Measurements from ENCODE around the gene EIF3D.

The EIF3D gene

GRCh38 chr22:36562261-36562835, 33.4 kb upstream of the EIF3D start:
- Mint-ChIP-seq H3K36me3 (no peaks in the 10 kb centered on the region), H3K27ac (no peak overlapping the region), H3K4me1 (ENCODE audit: low read depth) (no peaks in the 10 kb centered on the region), H3K4me3 (no peak overlapping the region), H3K9me3 (ENCODE audit: low read depth) (no peaks in the 10 kb centered on the region), H3K27me3 (peaks cover 7% of the 10 kb centered on the region)

GRCh38 chr22:36561291-36561811, 32.4 kb upstream of the EIF3D start:
- Mint-ChIP-seq H3K36me3 (no peaks in the 10 kb centered on the region), H3K4me1 (ENCODE audit: low read depth) (no peaks in the 10 kb centered on the region), H3K27ac (no peak overlapping the region), H3K27me3 (peaks cover 7% of the 10 kb centered on the region), H3K9me3 (ENCODE audit: low read depth) (no peaks in the 10 kb centered on the region), H3K4me3 (no peak overlapping the region)

- no peaks in the 10 kb centered on the region for H3K4me1 Mint-ChIP-seq (ENCODE audit: low read depth)
- H3K27me3 Mint-ChIP-seq = peaks cover 7% of the 10 kb centered on the region
- H3K36me3 Mint-ChIP-seq = no peaks in the 10 kb centered on the region
- H3K4me3 Mint-ChIP-seq = no peak overlapping the region
- no peaks in the 10 kb centered on the region for H3K9me3 Mint-ChIP-seq (ENCODE audit: low read depth)
- H3K27ac Mint-ChIP-seq = no peak overlapping the region
Observed at GRCh38 chr22:36560001-36560400, 31.0 kb upstream of the EIF3D start.

DNA sequence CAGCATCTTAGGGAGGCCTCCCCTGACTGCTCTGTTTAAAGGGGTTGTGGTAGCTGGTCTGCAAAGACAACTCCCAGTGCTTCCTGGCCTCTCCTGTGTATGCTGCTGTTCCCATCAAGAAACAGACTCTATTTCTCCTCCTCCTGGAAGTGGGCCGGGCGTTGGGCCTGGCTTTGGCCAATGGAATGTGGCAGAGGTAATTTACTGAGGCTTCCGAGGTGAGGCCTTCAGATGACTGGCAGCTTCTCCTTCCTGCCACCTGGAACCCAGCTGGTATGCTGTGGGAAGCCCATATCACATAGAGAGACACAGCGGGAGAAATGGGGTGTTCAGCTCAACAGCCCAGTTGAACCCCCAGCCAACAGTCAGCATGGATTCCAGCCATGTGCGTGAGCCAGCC, 25.1 kb upstream of the EIF3D start:
- Mint-ChIP-seq H3K4me3 (no peak overlapping the region), H3K9me3 (ENCODE audit: low read depth) (no peaks in the 10 kb centered on the region), H3K36me3 (no peaks in the 10 kb centered on the region), H3K27ac (no peak overlapping the region), H3K4me1 (ENCODE audit: low read depth) (peaks cover under 1% of the 10 kb centered on the region), H3K27me3 (peaks cover 3% of the 10 kb centered on the region)

- H3K27me3 Mint-ChIP-seq = peaks cover 5% of the 10 kb centered on the region
- H3K4me1 Mint-ChIP-seq (ENCODE audit: low read depth) = peaks cover 1% of the 10 kb centered on the region
- H3K4me3 Mint-ChIP-seq = no peak overlapping the region
- H3K9me3 Mint-ChIP-seq (ENCODE audit: low read depth) = no peaks in the 10 kb centered on the region
- no peak overlapping the region for H3K27ac Mint-ChIP-seq
- no peaks in the 10 kb centered on the region for H3K36me3 Mint-ChIP-seq
Observed at GRCh38 chr22:36552289-36552688, 23.3 kb upstream of the EIF3D start.

DNA sequence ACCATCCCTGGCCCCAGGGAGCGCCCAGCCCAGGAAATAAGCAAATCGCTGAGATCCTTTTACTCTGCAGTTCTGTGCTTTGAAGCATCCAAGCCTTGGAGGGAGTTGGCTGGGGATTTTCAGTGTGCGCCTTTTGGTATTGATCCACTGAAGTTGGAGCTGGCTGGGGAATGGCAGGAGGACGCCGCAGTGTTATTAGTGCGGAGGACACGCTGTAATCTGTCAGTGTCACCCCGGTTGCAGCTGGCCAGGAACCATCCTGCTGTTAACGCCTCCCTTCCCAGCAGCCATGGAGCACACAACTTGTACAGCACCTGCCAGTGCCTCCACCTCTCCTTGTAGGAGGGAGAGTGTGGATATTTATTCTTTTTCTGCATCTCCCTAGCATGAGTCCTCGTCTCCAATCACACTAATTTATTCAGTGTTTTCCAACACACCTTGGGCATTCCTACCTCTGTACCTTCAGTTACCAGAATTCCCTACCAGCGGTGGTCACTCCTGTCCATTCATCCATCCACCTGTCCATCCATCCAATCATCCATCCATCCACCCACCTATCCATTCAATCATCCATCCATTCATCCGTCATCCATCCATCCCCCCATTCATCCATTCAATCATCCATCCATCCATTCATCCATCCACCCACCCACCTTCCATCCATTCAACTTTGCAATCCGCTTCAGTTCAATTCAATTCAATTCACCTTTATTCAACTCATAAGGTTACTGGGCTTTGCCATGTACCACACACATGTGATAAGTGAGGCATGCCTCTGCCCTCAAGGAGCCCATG, 21.9 kb upstream of the EIF3D start:
- H3K36me3 Mint-ChIP-seq = no peaks in the 10 kb centered on the region

GRCh38 chr22:36549033-36549432, 20.1 kb upstream of the EIF3D start:
- Mint-ChIP-seq H3K27me3 (peaks cover 13% of the 10 kb centered on the region), H3K36me3 (no peaks in the 10 kb centered on the region), H3K27ac (no peak overlapping the region), H3K9me3 (ENCODE audit: low read depth) (no peaks in the 10 kb centered on the region), H3K4me1 (ENCODE audit: low read depth) (peaks cover 1% of the 10 kb centered on the region), H3K4me3 (no peak overlapping the region)

More for the DNA sequence above, 21.9 kb upstream of the EIF3D start:
- Mint-ChIP-seq H3K27ac (no peak overlapping the region), H3K4me1 (ENCODE audit: low read depth) (peaks cover 1% of the 10 kb centered on the region), H3K9me3 (ENCODE audit: low read depth) (no peaks in the 10 kb centered on the region), H3K27me3 (peaks cover 10% of the 10 kb centered on the region), H3K4me3 (no peak overlapping the region)

GRCh38 chr22:36548606-36549005, 19.6 kb upstream of the EIF3D start:
- no peak overlapping the region for H3K27ac Mint-ChIP-seq
- no peak overlapping the region for H3K4me3 Mint-ChIP-seq
- H3K27me3 Mint-ChIP-seq = peaks cover 13% of the 10 kb centered on the region
- no peaks in the 10 kb centered on the region for H3K36me3 Mint-ChIP-seq
- peaks cover 1% of the 10 kb centered on the region for H3K4me1 Mint-ChIP-seq (ENCODE audit: low read depth)
- no peaks in the 10 kb centered on the region for H3K9me3 Mint-ChIP-seq (ENCODE audit: low read depth)

- Mint-ChIP-seq H3K27ac (no peak overlapping the region), H3K9me3 (ENCODE audit: low read depth) (no peaks in the 10 kb centered on the region), H3K27me3 (peaks cover 13% of the 10 kb centered on the region), H3K4me3 (no peak overlapping the region), H3K36me3 (no peaks in the 10 kb centered on the region), H3K4me1 (ENCODE audit: low read depth) (peaks cover 6% of the 10 kb centered on the region)
Observed at GRCh38 chr22:36546932-36547331, 18.0 kb upstream of the EIF3D start.

- H3K4me1 Mint-ChIP-seq (ENCODE audit: low read depth) = peaks cover 9% of the 10 kb centered on the region
- no peaks in the 10 kb centered on the region for H3K36me3 Mint-ChIP-seq
- no peak overlapping the region for H3K4me3 Mint-ChIP-seq
- no peak overlapping the region for H3K27ac Mint-ChIP-seq
- no peaks in the 10 kb centered on the region for H3K9me3 Mint-ChIP-seq (ENCODE audit: low read depth)
- H3K27me3 Mint-ChIP-seq = peaks cover 13% of the 10 kb centered on the region
Observed at GRCh38 chr22:36546092-36546804, 17.3 kb upstream of the EIF3D start.

GRCh38 chr22:36544107-36544620, 15.2 kb upstream of the EIF3D start:
- H3K4me1 Mint-ChIP-seq (ENCODE audit: low read depth) = peaks cover 9% of the 10 kb centered on the region
- no peak overlapping the region for H3K4me3 Mint-ChIP-seq
- H3K27ac Mint-ChIP-seq = no peak overlapping the region
- no peaks in the 10 kb centered on the region for H3K9me3 Mint-ChIP-seq (ENCODE audit: low read depth)
- peaks cover 9% of the 10 kb centered on the region for H3K27me3 Mint-ChIP-seq
- H3K36me3 Mint-ChIP-seq = no peaks in the 10 kb centered on the region

DNA sequence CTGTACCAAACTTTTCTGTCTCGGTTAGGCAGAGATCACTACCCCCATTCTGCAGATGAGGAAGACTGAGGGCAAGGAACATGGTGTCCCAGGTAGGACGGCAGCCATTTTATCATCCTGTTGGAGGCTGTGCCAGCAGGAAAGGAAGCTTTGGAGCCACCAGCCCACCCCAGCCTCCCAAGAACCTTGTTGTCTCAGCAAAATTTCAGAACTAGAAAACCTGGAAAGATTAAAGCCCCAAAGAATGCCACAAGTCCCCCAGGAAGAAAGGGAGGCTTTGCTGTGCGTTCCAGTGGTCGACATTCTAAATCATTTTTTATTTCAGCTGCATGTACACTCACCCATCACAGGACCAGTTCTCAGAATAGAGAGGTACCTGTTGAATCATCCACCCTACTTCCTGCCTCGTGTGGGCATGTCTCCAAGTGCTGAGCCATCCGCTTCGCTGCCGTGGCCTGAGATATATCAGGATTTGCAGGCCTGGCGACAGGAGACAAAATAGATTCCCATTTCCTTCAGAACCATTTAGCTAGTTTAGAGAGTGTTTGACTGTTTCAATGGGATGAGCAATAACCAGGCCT, 13.0 kb upstream of the EIF3D start:
- H3K27ac Mint-ChIP-seq = peak overlapping the region; percentile 78
- no peaks in the 10 kb centered on the region for H3K9me3 Mint-ChIP-seq (ENCODE audit: low read depth)
- peaks cover 8% of the 10 kb centered on the region for H3K4me1 Mint-ChIP-seq (ENCODE audit: low read depth)
- H3K27me3 Mint-ChIP-seq = peaks cover 8% of the 10 kb centered on the region
- H3K4me3 Mint-ChIP-seq = no peak overlapping the region
- H3K36me3 Mint-ChIP-seq = no peaks in the 10 kb centered on the region

DNA sequence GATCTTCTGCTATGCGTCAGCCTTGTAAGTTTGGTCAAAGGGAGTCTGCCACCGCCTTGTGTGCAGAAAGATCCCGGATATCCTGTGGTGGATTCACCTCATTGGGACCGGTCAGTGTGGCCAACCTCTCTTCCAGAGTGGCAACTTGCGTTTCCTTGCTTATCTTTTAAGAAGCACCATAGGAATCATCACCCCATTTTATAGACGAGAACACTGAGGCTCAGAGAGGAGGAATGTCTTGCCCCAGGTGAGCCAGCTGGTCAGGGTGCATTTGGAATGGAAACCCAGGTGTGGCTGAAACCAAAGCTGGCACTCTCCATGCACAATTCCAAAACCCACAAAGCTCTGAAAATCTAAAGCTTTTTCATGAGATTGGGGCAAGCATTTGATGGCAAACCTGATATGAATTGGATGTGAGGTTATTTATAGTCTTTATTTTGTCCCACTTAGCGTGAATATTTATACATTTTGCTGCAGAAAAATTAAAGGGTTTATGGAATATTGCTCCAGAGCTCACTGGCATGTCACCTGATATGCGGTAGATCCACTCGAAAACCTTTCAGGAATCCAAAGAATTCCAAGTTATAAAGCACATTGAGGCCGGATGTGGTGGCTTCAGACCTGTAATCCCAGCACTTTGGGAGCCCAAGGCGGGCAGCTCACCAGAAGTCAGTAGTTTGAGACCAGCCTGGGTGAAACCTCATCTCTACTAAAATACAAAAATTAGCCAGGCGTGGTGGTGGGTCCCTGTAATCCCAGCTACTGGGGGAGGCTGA, 12.1 kb upstream of the EIF3D start:
- Mint-ChIP-seq H3K4me1 (ENCODE audit: low read depth) (peaks cover 8% of the 10 kb centered on the region), H3K9me3 (ENCODE audit: low read depth) (no peaks in the 10 kb centered on the region), H3K4me3 (no peak overlapping the region), H3K36me3 (no peaks in the 10 kb centered on the region), H3K27me3 (peaks cover 4% of the 10 kb centered on the region), H3K27ac (no peak overlapping the region)

- no peak overlapping the region for H3K27ac Mint-ChIP-seq
- H3K27me3 Mint-ChIP-seq = no peaks in the 10 kb centered on the region
- H3K4me3 Mint-ChIP-seq = no peak overlapping the region
- H3K36me3 Mint-ChIP-seq = no peaks in the 10 kb centered on the region
- peaks cover 8% of the 10 kb centered on the region for H3K4me1 Mint-ChIP-seq (ENCODE audit: low read depth)
- no peaks in the 10 kb centered on the region for H3K9me3 Mint-ChIP-seq (ENCODE audit: low read depth)
Observed at GRCh38 chr22:36538529-36538928, 9.6 kb upstream of the EIF3D start.
